ENCODE results near the gene CS.

The CS gene

GRCh38 chr12:56241424-56242303 is 58.5 kb downstream of the CS start:
- Histone ChIP-seq H3K4me1 (ENCODE audit: control insufficient read depth in 2 of 2, insufficient read depth in 2 of 2, low read length in 2 of 2) (no peaks in the 10 kb centered on the region), H3K9ac (ENCODE audit: low read depth in 1 of 2, low read length in 2 of 2) (no peak overlapping the region)

DNA sequence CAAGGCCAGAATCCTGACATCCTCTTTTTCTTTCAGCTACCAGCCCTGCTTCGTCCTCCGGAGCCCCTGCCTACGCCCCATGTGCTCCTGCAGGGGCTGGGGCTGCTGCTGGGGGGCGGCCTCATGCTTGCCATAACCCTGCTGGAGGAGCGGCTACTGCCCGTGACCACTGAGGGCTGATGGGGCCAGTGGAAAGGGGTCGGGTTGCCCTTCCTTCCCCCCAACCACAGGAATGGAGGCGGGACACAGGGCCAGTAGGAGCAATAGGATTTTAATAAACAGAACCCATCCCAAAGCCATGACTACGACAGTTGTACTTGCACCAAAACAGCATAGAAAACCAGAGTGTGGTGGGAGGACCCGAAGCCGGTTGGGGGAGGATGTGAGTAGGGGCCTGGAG is 62.6 kb downstream of the CS start:
- Histone ChIP-seq H3K9me3 (ENCODE audit: control insufficient read depth in 2 of 2, low read length in 2 of 2) (no peaks in the 10 kb centered on the region), H3K27me3 (ENCODE audit: control insufficient read depth in 2 of 2, insufficient read depth in 2 of 2, low read length in 2 of 2) (no peaks in the 10 kb centered on the region), H3K27ac (ENCODE audit: low read depth in 2 of 2, low read length in 2 of 2) (no peak overlapping the region), H3K36me3 (ENCODE audit: control insufficient read depth in 2 of 2, insufficient read depth in 2 of 2, low read length in 2 of 2) (peaks cover 21 to 42% of the 10 kb centered on the region in 2 donors), H3K4me1 (ENCODE audit: control insufficient read depth in 2 of 2, insufficient read depth in 2 of 2, low read length in 2 of 2) (peaks cover 0 to 7% of the 10 kb centered on the region in 2 donors), H3K9ac (ENCODE audit: low read depth in 1 of 2, low read length in 2 of 2) (no peak overlapping the region), H3K4me3 (ENCODE audit: low read length in 2 of 2) (no peak overlapping the region)

More at GRCh38 chr12:56241424-56242303, 58.5 kb downstream of the CS start:
- Histone ChIP-seq H3K27me3 (ENCODE audit: control insufficient read depth in 2 of 2, insufficient read depth in 2 of 2, low read length in 2 of 2) (no peaks in the 10 kb centered on the region), H3K9me3 (ENCODE audit: control insufficient read depth in 2 of 2, low read length in 2 of 2) (no peaks in the 10 kb centered on the region), H3K36me3 (ENCODE audit: control insufficient read depth in 2 of 2, insufficient read depth in 2 of 2, low read length in 2 of 2) (peaks cover 44 to 62% of the 10 kb centered on the region in 2 donors), H3K4me3 (ENCODE audit: low read length in 2 of 2) (no peak overlapping the region), H3K27ac (ENCODE audit: low read depth in 2 of 2, low read length in 2 of 2) (no peak overlapping the region)

DNA sequence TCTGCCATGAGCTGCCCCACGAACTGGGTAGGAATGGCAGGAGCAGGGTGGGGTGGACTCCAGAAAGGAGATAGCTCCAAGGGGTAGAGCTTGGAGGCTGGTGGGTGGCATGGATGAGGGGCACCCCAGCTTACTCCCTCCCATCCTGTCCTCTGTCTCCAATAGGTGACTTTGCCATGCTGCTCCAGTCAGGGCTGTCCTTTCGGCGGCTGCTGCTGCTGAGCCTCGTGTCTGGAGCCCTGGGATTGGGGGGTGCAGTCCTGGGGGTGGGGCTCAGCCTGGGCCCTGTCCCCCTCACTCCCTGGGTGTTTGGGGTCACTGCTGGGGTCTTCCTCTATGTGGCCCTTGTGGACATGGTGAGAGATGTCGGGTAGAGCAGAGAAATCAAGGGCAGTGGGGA is 63.1 kb downstream of the CS start:
- Histone ChIP-seq H3K36me3 (ENCODE audit: control insufficient read depth in 2 of 2, insufficient read depth in 2 of 2, low read length in 2 of 2) (peaks cover 19 to 41% of the 10 kb centered on the region in 2 donors), H3K9ac (ENCODE audit: low read depth in 1 of 2, low read length in 2 of 2) (no peak overlapping the region), H3K27ac (ENCODE audit: low read depth in 2 of 2, low read length in 2 of 2) (no peak overlapping the region), H3K9me3 (ENCODE audit: control insufficient read depth in 2 of 2, low read length in 2 of 2) (no peaks in the 10 kb centered on the region), H3K4me1 (ENCODE audit: control insufficient read depth in 2 of 2, insufficient read depth in 2 of 2, low read length in 2 of 2) (peaks cover 0 to 10% of the 10 kb centered on the region in 2 donors), H3K27me3 (ENCODE audit: control insufficient read depth in 2 of 2, insufficient read depth in 2 of 2, low read length in 2 of 2) (no peaks in the 10 kb centered on the region), H3K4me3 (ENCODE audit: low read length in 2 of 2) (no peak overlapping the region)

GRCh38 chr12:56236091-56236490 is 64.0 kb downstream of the CS start:
- H3K9ac ChIP-seq (ENCODE audit: low read depth in 1 of 2, low read length in 2 of 2): no peak overlapping the region
- H3K36me3 ChIP-seq (ENCODE audit: control insufficient read depth in 2 of 2, insufficient read depth in 2 of 2, low read length in 2 of 2): peaks cover 11 to 32% of the 10 kb centered on the region in 2 donors
- H3K9me3 ChIP-seq (ENCODE audit: control insufficient read depth in 2 of 2, low read length in 2 of 2): no peaks in the 10 kb centered on the region
- no peak overlapping the region for H3K27ac ChIP-seq (ENCODE audit: low read depth in 2 of 2, low read length in 2 of 2)
- H3K27me3 ChIP-seq (ENCODE audit: control insufficient read depth in 2 of 2, insufficient read depth in 2 of 2, low read length in 2 of 2): no peaks in the 10 kb centered on the region
- H3K4me3 ChIP-seq (ENCODE audit: low read length in 2 of 2): no peak overlapping the region
- H3K4me1 ChIP-seq (ENCODE audit: control insufficient read depth in 2 of 2, insufficient read depth in 2 of 2, low read length in 2 of 2): peaks cover 0 to 14% of the 10 kb centered on the region in 2 donors

DNA sequence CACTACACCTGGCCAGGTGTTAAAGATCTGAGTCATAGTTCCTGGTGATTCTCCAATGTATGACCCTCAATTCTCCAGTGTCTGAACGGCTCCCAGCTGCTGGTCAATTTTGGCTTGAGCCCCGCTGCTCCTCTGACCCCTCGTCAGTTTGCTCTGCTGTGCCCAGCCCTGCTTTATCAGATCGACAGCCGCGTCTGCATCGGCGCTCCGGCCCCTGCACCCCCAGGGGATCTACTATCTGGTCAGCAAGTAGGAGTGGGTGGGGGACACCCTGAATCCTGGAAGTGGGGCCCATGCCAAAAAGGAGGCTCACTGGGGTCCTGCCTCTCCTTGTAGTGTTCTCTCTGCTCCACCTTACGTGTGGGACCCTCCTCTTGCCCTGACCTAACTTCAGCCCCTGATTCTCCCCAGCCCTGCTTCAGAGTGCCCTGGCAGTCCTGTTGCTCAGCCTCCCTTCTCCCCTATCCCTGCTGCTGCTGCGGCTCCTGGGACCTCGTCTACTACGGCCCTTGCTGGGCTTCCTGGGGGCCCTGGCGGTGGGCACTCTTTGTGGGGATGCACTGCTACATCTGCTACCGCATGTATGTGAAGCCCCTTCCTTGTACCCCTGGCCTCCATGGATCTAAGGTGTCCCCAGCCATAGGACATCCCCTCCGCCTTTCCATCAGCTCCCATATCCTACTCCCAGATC is 65.2 kb downstream of the CS start:
- Histone ChIP-seq H3K4me1 (ENCODE audit: control insufficient read depth in 2 of 2, insufficient read depth in 2 of 2, low read length in 2 of 2) (peaks cover 4 to 19% of the 10 kb centered on the region in 2 donors), H3K36me3 (ENCODE audit: control insufficient read depth in 2 of 2, insufficient read depth in 2 of 2, low read length in 2 of 2) (peaks cover 11 to 32% of the 10 kb centered on the region in 2 donors), H3K9me3 (ENCODE audit: control insufficient read depth in 2 of 2, low read length in 2 of 2) (no peaks in the 10 kb centered on the region), H3K4me3 (ENCODE audit: low read length in 2 of 2) (no peak overlapping the region), H3K27me3 (ENCODE audit: control insufficient read depth in 2 of 2, insufficient read depth in 2 of 2, low read length in 2 of 2) (no peaks in the 10 kb centered on the region), H3K9ac (ENCODE audit: low read depth in 1 of 2, low read length in 2 of 2) (no peak overlapping the region), H3K27ac (ENCODE audit: low read depth in 2 of 2, low read length in 2 of 2) (no peak overlapping the region)

GRCh38 chr12:56231184-56231582 is 68.9 kb downstream of the CS start:
- peaks cover 4 to 7% of the 10 kb centered on the region in 2 donors for H3K36me3 ChIP-seq (ENCODE audit: control insufficient read depth in 2 of 2, insufficient read depth in 2 of 2, low read length in 2 of 2)
- peak overlapping the region; percentile 72 to 81 for H3K9ac ChIP-seq (ENCODE audit: low read depth in 1 of 2, low read length in 2 of 2)
- no peaks in the 10 kb centered on the region for H3K27me3 ChIP-seq (ENCODE audit: control insufficient read depth in 2 of 2, insufficient read depth in 2 of 2, low read length in 2 of 2)
- H3K9me3 ChIP-seq (ENCODE audit: control insufficient read depth in 2 of 2, low read length in 2 of 2): no peaks in the 10 kb centered on the region
- peak overlapping the region; percentile 66 to 79 for H3K4me3 ChIP-seq (ENCODE audit: low read length in 2 of 2)
- H3K4me1 ChIP-seq (ENCODE audit: control insufficient read depth in 2 of 2, insufficient read depth in 2 of 2, low read length in 2 of 2): peaks cover 7 to 22% of the 10 kb centered on the region in 2 donors
- H3K27ac ChIP-seq (ENCODE audit: low read depth in 2 of 2, low read length in 2 of 2): peak overlapping the region; percentile 78 to 89

DNA sequence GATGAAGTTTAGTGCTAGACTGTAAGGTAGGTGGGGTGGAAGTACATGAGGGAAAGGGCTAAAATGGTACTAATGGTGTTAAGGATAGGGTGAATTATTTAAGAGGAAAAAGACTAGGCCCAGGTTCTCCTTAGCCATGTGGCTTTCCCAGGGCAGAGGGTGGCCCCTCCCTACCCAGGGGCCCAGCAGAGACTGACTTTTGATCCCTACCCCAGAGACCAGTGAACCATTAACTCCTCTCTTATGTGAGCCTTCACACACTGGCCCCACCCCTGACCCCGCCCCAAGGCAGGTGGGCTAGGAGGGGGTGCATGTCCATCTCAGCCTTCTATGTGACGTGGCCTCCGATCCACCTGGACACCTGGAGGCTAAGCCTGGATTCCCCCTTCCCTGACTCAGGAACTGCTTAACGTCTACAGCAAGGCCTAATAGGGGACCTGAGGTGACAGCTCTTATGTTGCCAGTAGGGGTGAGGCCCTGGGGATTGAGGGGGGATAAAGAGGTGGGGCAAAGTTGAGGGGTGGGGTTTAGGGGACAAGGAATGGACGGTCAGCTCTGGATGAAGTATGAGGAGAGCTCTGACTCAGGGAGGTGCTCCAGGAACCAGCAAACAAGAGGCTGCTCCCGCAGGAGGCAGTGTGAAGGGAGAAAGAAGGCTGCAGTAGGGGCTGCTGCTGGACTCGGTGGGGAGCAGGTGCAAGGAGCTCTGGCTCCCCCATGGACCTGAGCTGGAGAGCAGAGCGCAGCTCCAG is 69.5 kb downstream of the CS start:
- Histone ChIP-seq H3K9me3 (ENCODE audit: control insufficient read depth in 2 of 2, low read length in 2 of 2) (no peaks in the 10 kb centered on the region), H3K4me3 (ENCODE audit: low read length in 2 of 2) (peak overlapping the region; percentile 66 to 79), H3K36me3 (ENCODE audit: control insufficient read depth in 2 of 2, insufficient read depth in 2 of 2, low read length in 2 of 2) (peaks cover 0 to 3% of the 10 kb centered on the region in 2 donors), H3K27ac (ENCODE audit: low read depth in 2 of 2, low read length in 2 of 2) (peak overlapping the region; percentile 78 to 89), H3K9ac (ENCODE audit: low read depth in 1 of 2, low read length in 2 of 2) (peak overlapping the region; percentile 72 to 81), H3K4me1 (ENCODE audit: control insufficient read depth in 2 of 2, insufficient read depth in 2 of 2, low read length in 2 of 2) (peaks cover 7 to 22% of the 10 kb centered on the region in 2 donors), H3K27me3 (ENCODE audit: control insufficient read depth in 2 of 2, insufficient read depth in 2 of 2, low read length in 2 of 2) (no peaks in the 10 kb centered on the region)

GRCh38 chr12:56229916-56230431 is 70.2 kb downstream of the CS start, which contains the start of gene SLC39A5:
TSS of gene SLC39A5 (plus strand) at chr12:56230051. CDS start at chr12:56231275, 1,224 bp downstream.
- Histone ChIP-seq H3K4me3 (ENCODE audit: low read length in 2 of 2) (peak within 1 kb of the TSS; percentile 66 to 79), H3K9me3 (ENCODE audit: control insufficient read depth in 2 of 2, low read length in 2 of 2) (no peaks in the 10 kb centered on the region), H3K4me1 (ENCODE audit: control insufficient read depth in 2 of 2, insufficient read depth in 2 of 2, low read length in 2 of 2) (peaks cover 12 to 27% of the 10 kb centered on the region in 2 donors), H3K36me3 (ENCODE audit: control insufficient read depth in 2 of 2, insufficient read depth in 2 of 2, low read length in 2 of 2) (peaks cover 0 to 1% of the 10 kb centered on the region in 2 donors), H3K27ac (ENCODE audit: low read depth in 2 of 2, low read length in 2 of 2) (peak within 1 kb of the TSS; percentile 78 to 89), H3K9ac (ENCODE audit: low read depth in 1 of 2, low read length in 2 of 2) (peak within 1 kb of the TSS; percentile 72 to 81), H3K27me3 (ENCODE audit: control insufficient read depth in 2 of 2, insufficient read depth in 2 of 2, low read length in 2 of 2) (no peaks in the 10 kb centered on the region)

DNA sequence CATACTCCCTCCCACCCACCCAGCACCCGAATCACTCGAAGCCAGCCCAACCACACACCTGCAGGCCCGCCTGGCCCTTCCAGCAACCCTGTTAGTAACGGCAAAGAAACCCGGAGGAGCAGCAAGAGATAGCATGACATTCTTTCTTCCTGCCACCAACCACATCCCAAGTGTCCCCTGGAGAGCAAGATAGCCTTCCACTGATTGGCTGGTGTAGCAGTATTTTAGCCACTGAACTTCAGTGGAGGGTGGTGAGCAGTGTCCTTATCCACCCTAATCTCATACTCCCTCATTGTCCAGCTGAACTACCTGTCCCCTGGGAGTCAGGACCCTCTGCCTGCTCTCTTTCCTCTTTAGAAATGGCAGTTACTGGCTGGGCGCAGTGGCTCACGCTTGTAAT is 71.0 kb downstream of the CS start:
- H3K9ac ChIP-seq (ENCODE audit: low read depth in 1 of 2, low read length in 2 of 2): no peak overlapping the region
- H3K9me3 ChIP-seq (ENCODE audit: control insufficient read depth in 2 of 2, low read length in 2 of 2): no peaks in the 10 kb centered on the region

More for the DNA sequence above, 71.0 kb downstream of the CS start:
- Histone ChIP-seq H3K27me3 (ENCODE audit: control insufficient read depth in 2 of 2, insufficient read depth in 2 of 2, low read length in 2 of 2) (no peaks in the 10 kb centered on the region), H3K36me3 (ENCODE audit: control insufficient read depth in 2 of 2, insufficient read depth in 2 of 2, low read length in 2 of 2) (no peaks in the 10 kb centered on the region), H3K27ac (ENCODE audit: low read depth in 2 of 2, low read length in 2 of 2) (no peak overlapping the region), H3K4me1 (ENCODE audit: control insufficient read depth in 2 of 2, insufficient read depth in 2 of 2, low read length in 2 of 2) (peaks cover 17 to 32% of the 10 kb centered on the region in 2 donors), H3K4me3 (ENCODE audit: low read length in 2 of 2) (no peak overlapping the region)

Data from mucosa of rectum (tissue), 2 donors.